Mesenchymal stem cell (in vitro differentiated cells and primary cell): ENCODE data around the gene FADS3.
A peak's percentile ranks its signal among the peaks of the same experiment; 100 is the strongest.

ENCODE experiments used
- DNase-seq: peaks from one replicate; pipeline ENCODE4 v3.0.0-alpha.2; 2013
- H2AFZ ChIP-seq: one replicate; pipeline ENCODE4 v1.6.1; 2013; ENCODE audit warnings: low read depth, mild to moderate bottlenecking, control low read depth, inconsistent platforms, low read length, moderate library complexity
- H2AK5ac ChIP-seq: 2 replicates; pipeline ENCODE4 v1.6.1; 2013; ENCODE audit warnings: low read length, moderate library complexity, mild to moderate bottlenecking, inconsistent platforms; ENCODE audit not compliant: severe bottlenecking
- H2BK120ac ChIP-seq: one replicate; pipeline ENCODE4 v1.6.1; 2013; ENCODE audit warnings: low read depth, mild to moderate bottlenecking, inconsistent platforms, low read length, moderate library complexity
- H2BK12ac ChIP-seq, 2 experiments: one replicate each; pipeline ENCODE4 v1.6.1; 2013; ENCODE audit warnings: inconsistent platforms in 2 of 2, low read length in 2 of 2, mild to moderate bottlenecking in 2 of 2, moderate library complexity in 2 of 2, control low read depth in 1 of 2
- H2BK15ac ChIP-seq: one replicate; pipeline ENCODE4 v1.6.1; 2013; ENCODE audit warnings: mild to moderate bottlenecking, low read depth, inconsistent platforms; ENCODE audit not compliant: poor library complexity, severe bottlenecking
- H2BK5ac ChIP-seq: 2 replicates; pipeline ENCODE4 v1.6.1; 2013; ENCODE audit warnings: low read depth, mild to moderate bottlenecking, low read length, control low read depth, inconsistent platforms; ENCODE audit not compliant: poor library complexity, severe bottlenecking
- H3K14ac ChIP-seq, 2 experiments: one replicate each; pipeline ENCODE4 v1.6.1; 2013; ENCODE audit warnings: inconsistent platforms in 2 of 2, low read length in 2 of 2, control low read depth in 1 of 2, mild to moderate bottlenecking in 1 of 2, moderate library complexity in 1 of 2
- H3K18ac ChIP-seq, 2 experiments: one replicate each; pipeline ENCODE4 v1.6.1; 2013; ENCODE audit warnings: inconsistent platforms in 2 of 2, low read length in 2 of 2, control low read depth in 1 of 2, low read depth in 1 of 2, mild to moderate bottlenecking in 1 of 2
- H3K23ac ChIP-seq, 2 experiments: one replicate each; pipeline ENCODE4 v1.6.1; 2013; ENCODE audit warnings: inconsistent platforms in 2 of 2, low read length in 2 of 2, mild to moderate bottlenecking in 2 of 2, moderate library complexity in 2 of 2, control low read depth in 1 of 2
- H3K27ac ChIP-seq: 2 replicates; pipeline ENCODE4 v1.5.1; 2013; ENCODE audit warnings: mild to moderate bottlenecking, moderate library complexity, low read length, control low read depth, inconsistent platforms; ENCODE audit not compliant: poor library complexity, severe bottlenecking
- H3K27me3 ChIP-seq, 2 experiments: 2 replicates each; pipeline versions ENCODE4 v1.6.1 to v1.7.0; 2013; ENCODE audit warnings: low read length in 2 of 2, mild to moderate bottlenecking in 2 of 2, moderate library complexity in 2 of 2, control low read depth in 1 of 2, inconsistent platforms in 1 of 2; ENCODE audit not compliant: control insufficient read depth in 1 of 2, insufficient read depth in 1 of 2
- H3K36me3 ChIP-seq, 2 experiments: 2 replicates each; pipeline versions ENCODE4 v1.6.1 to v1.7.0; 2013; ENCODE audit warnings: low read length in 2 of 2, control low read depth in 1 of 2, inconsistent platforms in 1 of 2, low read depth in 1 of 2, mild to moderate bottlenecking in 1 of 2; ENCODE audit not compliant: insufficient read depth in 2 of 2, control insufficient read depth in 1 of 2
- H3K4ac ChIP-seq, 2 experiments: one replicate each; pipeline ENCODE4 v1.6.1; 2013; ENCODE audit warnings: inconsistent platforms in 2 of 2, low read length in 2 of 2, mild to moderate bottlenecking in 2 of 2, moderate library complexity in 2 of 2, control low read depth in 1 of 2, low read depth in 1 of 2
- H3K4me1 ChIP-seq: 2 replicates; pipeline ENCODE4 v1.6.1; 2013; ENCODE audit warnings: low read depth, low read length, control low read depth; ENCODE audit not compliant: control insufficient read depth, insufficient read depth
- H3K4me2 ChIP-seq: 2 replicates; pipeline ENCODE4 v1.6.1; 2013; ENCODE audit warnings: low read length, mild to moderate bottlenecking, inconsistent platforms; ENCODE audit not compliant: poor library complexity, severe bottlenecking
- H3K4me3 ChIP-seq, 2 experiments: 2 replicates each; pipeline versions ENCODE4 v1.5.1 to v1.7.0; 2013; ENCODE audit warnings: low read length in 2 of 2, mild to moderate bottlenecking in 2 of 2, control low read depth in 1 of 2, low read depth in 1 of 2; ENCODE audit not compliant: insufficient read depth in 1 of 2
- H3K79me1 ChIP-seq: replicated peaks from 2 replicates; pipeline ENCODE4 v1.6.1; 2013; ENCODE audit warnings: mild to moderate bottlenecking, control low read depth, low read length, inconsistent platforms; ENCODE audit not compliant: poor library complexity, severe bottlenecking
- H3K9ac ChIP-seq: 2 replicates; pipeline ENCODE4 v1.7.0; 2013; ENCODE audit warnings: mild to moderate bottlenecking, low read length, moderate library complexity
- H3K9me3 ChIP-seq: 2 replicates; pipeline ENCODE4 v1.7.0; 2013; ENCODE audit warnings: mild to moderate bottlenecking, low read length; ENCODE audit not compliant: control insufficient read depth
- H4K8ac ChIP-seq: one replicate; pipeline ENCODE4 v1.6.1; 2013; ENCODE audit warnings: inconsistent platforms, mild to moderate bottlenecking, low read length, moderate library complexity
- H4K91ac ChIP-seq: one replicate; pipeline ENCODE4 v1.6.1; 2013; ENCODE audit warnings: mild to moderate bottlenecking, low read length, inconsistent platforms
- WGBS: methylation state at CpG from one replicate; pipeline ENCODE4 v1.1.7; 2013; ENCODE audit warnings: mixed read lengths; 5-methylcytosine and 5-hydroxymethylcytosine counted together

Gene FADS3

DNA sequence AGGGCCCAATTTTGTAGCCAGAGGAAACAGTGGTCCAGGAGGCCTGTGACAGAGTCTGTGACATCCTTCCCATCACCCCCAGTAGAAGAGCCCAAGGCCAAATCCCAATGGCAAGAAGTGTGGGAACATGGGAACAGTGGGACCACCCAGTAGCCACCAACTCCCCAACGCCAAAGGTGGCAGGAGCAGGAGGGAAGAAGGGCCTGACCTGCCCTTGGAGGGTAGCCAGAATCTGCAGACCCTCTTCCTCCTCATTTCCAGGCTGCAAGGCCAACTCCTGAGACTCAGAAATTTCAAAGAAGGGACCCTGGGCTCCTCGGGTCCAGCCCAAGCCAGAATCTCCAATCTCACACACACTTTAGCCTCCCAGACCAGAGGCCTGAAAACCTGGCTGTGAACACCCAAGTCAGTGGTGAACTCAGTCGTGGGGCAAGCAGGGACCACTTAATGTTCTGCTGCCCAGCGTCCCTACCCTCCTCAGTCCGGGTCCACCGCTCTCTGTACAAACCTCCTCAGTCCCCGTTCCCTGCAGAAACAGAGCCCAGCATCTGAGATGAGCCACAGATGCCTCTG is 19.9 kb upstream of the FADS3 start:
- Histone ChIP-seq H3K79me1 (no peaks in the 10 kb centered on the region), H3K9me3 (no peaks in the 10 kb centered on the region), H2AFZ (no peak overlapping the region), H2BK12ac (no peak overlapping the region), H4K8ac (no peak overlapping the region), H3K4ac (no peak overlapping the region), H3K14ac (no peak overlapping the region), H3K4me1 (peaks cover 4% of the 10 kb centered on the region), H2AK5ac (no peak overlapping the region), H2BK120ac (no peak overlapping the region), H3K27ac (no peak overlapping the region), H3K18ac (no peak overlapping the region), H2BK5ac (no peak overlapping the region), H3K9ac (peak overlapping the region; percentile 32), H3K4me2 (no peak overlapping the region), H3K27me3 (peaks cover 0 to 17% of the 10 kb centered on the region in 2 experiments), H2BK15ac (no peak overlapping the region), H3K4me3 (no peak overlapping the region), H4K91ac (no peak overlapping the region), H3K23ac (no peak overlapping the region), H3K36me3 (peaks cover 0 to 17% of the 10 kb centered on the region in 2 experiments)
- 83% methylated on average over 6 of the region's 7 CpGs for WGBS
- no peak for DNase-seq

DNA sequence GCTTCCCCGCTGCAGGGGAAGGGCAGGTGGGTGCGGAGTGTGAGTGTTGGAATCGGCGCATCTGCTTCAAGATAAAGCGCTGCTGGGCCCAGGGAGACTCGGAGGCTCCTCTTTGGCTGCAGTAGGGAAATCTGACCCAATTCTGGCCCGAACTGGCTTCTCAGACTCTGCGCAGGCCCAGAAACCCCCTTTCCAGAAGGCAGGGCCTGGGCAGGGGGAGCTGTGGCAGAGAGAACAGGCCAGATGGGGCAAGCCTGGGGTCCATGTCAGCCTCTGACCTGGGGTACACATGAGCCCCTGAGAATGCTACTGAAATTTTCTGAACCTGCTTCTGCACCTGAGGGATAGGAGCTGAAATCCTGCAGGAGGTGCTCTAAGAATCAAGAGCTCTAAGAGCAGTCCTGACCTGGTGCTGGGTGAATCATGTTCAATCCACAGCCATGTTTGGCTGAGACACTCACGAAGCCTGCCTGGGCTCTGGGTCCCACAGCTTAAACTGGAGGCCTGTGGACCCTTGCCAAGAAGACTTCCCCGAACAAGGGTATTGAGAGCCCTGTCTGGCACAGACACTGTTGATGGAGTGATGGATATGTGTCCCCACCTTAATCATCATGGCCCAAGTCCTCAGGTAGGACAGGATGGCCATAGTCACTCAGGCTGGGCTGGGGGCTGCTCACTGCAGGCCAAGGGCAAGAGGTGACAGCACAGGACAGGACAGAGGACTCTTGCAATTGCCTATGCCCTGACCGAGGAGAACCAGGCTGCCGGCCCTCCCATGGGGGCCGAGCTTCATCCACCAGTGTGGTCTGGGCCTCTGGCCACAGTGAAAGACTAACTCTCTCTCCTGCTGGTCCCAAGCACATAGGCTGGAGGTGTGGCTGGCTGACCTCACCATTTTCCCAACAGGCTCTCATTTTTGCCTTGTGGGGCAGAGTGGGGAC is 19.1 kb upstream of the FADS3 start:
- H3K36me3 ChIP-seq: peaks cover 0 to 24% of the 10 kb centered on the region in 2 experiments
- no peak overlapping the region for H2AFZ ChIP-seq
- no peak overlapping the region for H4K91ac ChIP-seq
- WGBS: 94% methylated on average over 13 of the region's 13 CpGs
- no peak overlapping the region for H2BK15ac ChIP-seq
- H2AK5ac ChIP-seq: no peak overlapping the region
- no peaks in the 10 kb centered on the region for H3K79me1 ChIP-seq
- H3K4me2 ChIP-seq: no peak overlapping the region
- H2BK5ac ChIP-seq: no peak overlapping the region
- H3K27me3 ChIP-seq: peaks cover 0 to 18% of the 10 kb centered on the region in 2 experiments
- H3K9me3 ChIP-seq: no peaks in the 10 kb centered on the region
- H4K8ac ChIP-seq: no peak overlapping the region
- H3K23ac ChIP-seq: no peak overlapping the region
- H3K18ac ChIP-seq: no peak overlapping the region
- no peak overlapping the region for H2BK12ac ChIP-seq
- H2BK120ac ChIP-seq: no peak overlapping the region
- H3K14ac ChIP-seq: no peak overlapping the region
- no peak for DNase-seq
- no peak overlapping the region for H3K4me3 ChIP-seq
- H3K27ac ChIP-seq: no peak overlapping the region
- no peak overlapping the region for H3K4ac ChIP-seq
- H3K9ac ChIP-seq: peak overlapping the region; percentile 45
- peaks cover 4% of the 10 kb centered on the region for H3K4me1 ChIP-seq

GRCh38 chr11:61908730-61909316 is 17.5 kb upstream of the FADS3 start:
- no peak overlapping the region for H3K27ac ChIP-seq
- H3K36me3 ChIP-seq: peaks cover 0 to 39% of the 10 kb centered on the region in 2 experiments
- H2BK15ac ChIP-seq: no peak overlapping the region
- no peak overlapping the region for H2BK5ac ChIP-seq
- H3K9ac ChIP-seq: peak overlapping the region; percentile 62
- no peak overlapping the region for H4K91ac ChIP-seq
- no peak overlapping the region for H2AFZ ChIP-seq
- no peak overlapping the region for H2AK5ac ChIP-seq
- H3K4ac ChIP-seq: no peak overlapping the region
- no peak overlapping the region for H2BK120ac ChIP-seq
- H2BK12ac ChIP-seq: no peak overlapping the region
- H3K9me3 ChIP-seq: no peaks in the 10 kb centered on the region
- peaks cover 4% of the 10 kb centered on the region for H3K4me1 ChIP-seq
- WGBS: 39% methylated on average over 7 of the region's 10 CpGs
- peak overlapping the region in 1 of 2 experiments; percentile 37 for H3K4me3 ChIP-seq
- no peak for DNase-seq
- H4K8ac ChIP-seq: no peak overlapping the region
- no peaks in the 10 kb centered on the region for H3K79me1 ChIP-seq
- no peak overlapping the region for H3K23ac ChIP-seq
- H3K14ac ChIP-seq: peak overlapping the region in 1 of 2 experiments; percentile 5
- H3K27me3 ChIP-seq: peaks cover 0 to 16% of the 10 kb centered on the region in 2 experiments
- peak overlapping the region in 1 of 2 experiments; percentile 23 for H3K18ac ChIP-seq
- no peak overlapping the region for H3K4me2 ChIP-seq
